Lung microvascular endothelial cell (primary cell): ENCODE data around the gene GAB3. TPM values are rescaled to one million over a fixed set of nuclear protein-coding genes. Genes with fewer than 3 reads are reported as not detected.

ENCODE experiments used
- DNase-seq, 2 donors: peaks; one replicate each; pipeline versions ENCODE4 v3.0.0 to v3.0.0-alpha.2; 2010; ENCODE audit warnings: low read depth in 2 of 2
- total RNA-seq: library from RNA; depleted of rRNA; stranded (reverse); fragments of >200 nt; gene quantifications from 2 replicates; pipeline ENCODE4 v1.2.1, GENCODE V29; 2014

GAB3 gene, protein sequence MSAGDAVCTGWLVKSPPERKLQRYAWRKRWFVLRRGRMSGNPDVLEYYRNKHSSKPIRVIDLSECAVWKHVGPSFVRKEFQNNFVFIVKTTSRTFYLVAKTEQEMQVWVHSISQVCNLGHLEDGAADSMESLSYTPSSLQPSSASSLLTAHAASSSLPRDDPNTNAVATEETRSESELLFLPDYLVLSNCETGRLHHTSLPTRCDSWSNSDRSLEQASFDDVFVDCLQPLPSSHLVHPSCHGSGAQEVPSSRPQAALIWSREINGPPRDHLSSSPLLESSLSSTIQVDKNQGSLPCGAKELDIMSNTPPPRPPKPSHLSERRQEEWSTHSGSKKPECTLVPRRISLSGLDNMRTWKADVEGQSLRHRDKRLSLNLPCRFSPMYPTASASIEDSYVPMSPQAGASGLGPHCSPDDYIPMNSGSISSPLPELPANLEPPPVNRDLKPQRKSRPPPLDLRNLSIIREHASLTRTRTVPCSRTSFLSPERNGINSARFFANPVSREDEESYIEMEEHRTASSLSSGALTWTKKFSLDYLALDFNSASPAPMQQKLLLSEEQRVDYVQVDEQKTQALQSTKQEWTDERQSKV
- 6.5 and 7.9 TPM in 2 replicates for total RNA-seq

GRCh38 chrX:154750301-154751202 is at the start of gene GAB3:
TSS of gene GAB3 (minus strand) at chrX:154751077. CDS start at chrX:154751025, 52 bp downstream.
- DNase-seq, result peak; percentile 36 to 53

DNA sequence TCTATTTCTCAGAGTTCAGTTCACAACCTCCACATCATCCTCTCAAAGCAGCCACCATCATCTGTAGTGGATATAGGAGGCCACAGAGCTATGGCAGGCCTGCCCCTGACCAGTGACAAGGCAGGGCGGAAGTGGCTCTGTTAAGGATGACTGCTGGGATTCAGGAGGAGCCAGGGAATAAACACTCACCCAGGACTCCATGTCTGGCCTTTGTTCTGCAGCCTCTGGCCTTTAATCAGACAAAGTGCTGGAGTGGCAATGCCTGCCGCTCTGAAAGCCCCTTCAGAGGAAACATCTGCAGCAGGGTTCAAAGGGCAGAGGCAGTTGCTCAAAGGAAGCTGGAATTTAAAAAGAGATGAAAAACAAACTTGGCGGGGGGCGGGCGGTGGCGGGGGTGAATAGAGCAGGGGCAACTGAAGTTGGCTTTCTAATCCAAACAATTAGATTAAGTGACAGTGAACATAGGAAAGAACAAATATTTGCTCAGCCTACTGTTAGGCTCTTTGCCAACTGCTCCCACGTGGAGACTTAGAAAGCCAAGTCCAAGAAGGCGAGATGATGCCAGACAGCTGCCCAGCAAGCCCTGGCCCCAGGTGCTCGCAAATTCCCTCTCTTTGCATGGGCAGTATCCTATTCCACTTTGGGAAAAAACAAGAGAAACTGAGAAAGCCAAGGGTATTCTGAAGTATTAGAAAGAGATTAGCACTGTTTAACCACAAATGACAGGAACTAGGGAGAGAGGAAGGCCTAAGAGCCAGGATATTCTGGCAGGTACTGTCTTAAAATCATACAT is 48.9 kb upstream of the GAB3 start:
- peak; percentile 73 to 74 for DNase-seq

GRCh38 chrX:154797006-154797405 is 46.1 kb upstream of the GAB3 start:
- DNase-seq, result no peak

DNA sequence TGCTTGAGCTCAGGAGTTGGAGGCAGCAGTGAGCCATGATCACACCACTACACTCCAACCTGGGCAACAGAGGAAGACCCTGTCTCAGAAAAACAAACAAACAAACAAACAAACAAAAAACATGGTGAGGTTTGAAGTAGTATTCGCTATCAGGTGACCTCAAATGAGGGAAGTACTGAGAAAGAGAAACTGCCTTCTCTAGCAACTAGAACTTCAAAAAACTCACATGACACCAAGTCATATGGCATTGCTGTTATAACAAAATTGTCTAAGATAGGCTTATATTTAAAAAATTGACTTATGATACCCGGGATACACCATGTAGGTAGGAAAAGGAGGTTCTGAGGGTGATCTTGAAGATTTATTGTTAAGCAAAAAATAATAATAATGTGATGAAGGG is 44.1 kb upstream of the GAB3 start:
- DNase-seq, result no peak

- no peak for DNase-seq
Measured at GRCh38 chrX:154793084-154793795, 42.4 kb upstream of the GAB3 start.

DNA sequence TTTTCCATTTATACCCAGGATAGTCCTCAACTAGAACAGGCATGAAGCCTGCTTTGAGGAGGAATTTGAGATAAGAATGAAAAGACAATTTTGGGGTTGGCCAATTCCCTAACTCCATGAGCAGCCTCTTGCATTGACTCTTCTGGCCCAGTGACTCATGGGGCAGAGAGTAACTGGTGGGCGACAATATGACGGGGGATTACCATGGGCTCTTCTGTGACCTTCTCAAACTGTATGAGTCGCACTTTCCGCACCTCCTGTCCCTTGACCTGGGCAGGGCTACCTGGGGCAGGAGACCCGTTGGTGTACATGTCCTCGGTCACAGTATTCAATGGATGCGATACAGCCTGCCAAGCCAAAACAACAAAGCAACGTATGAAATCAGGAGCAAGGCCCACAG is 41.1 kb upstream of the GAB3 start:
- no peak for DNase-seq

DNA sequence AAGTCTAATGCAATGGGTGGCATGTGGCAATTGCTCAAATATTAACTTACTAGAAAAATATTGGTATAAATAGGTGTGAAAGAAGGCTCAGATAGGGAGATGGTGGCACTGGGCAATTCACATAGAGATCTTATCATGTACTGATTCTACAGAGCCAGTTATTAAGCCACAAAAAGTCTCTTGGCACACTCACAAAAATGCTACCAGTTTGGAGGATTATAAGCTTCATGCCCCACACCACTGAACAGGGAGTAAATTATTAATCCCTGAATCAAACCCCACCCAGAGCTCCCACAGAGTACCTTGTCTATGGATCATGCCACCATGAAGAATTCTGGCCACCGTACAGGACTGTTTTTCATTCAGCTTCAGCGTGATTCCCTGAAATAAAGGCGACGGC is 40.6 kb upstream of the GAB3 start:
- DNase-seq, result no peak

DNA sequence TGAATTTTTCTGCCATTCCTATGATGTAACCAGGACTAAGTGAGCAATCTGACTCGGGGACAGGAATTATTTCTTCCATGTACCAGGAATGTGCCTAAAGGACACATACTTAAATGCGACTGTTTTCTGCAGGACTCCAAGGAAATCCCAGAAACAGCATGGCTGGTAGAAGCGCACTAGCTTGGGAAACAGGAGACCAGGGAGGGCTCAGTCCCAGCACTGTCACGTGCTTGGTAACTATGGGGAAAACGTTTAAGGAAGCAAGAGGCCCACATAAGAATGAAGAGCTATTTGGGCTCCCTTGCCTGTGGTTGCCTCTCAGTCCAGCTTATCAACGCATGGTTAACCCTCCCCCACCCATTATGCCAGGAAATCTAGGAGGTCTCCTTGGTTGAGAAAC is 34.8 kb upstream of the GAB3 start:
- no peak for DNase-seq

DNA sequence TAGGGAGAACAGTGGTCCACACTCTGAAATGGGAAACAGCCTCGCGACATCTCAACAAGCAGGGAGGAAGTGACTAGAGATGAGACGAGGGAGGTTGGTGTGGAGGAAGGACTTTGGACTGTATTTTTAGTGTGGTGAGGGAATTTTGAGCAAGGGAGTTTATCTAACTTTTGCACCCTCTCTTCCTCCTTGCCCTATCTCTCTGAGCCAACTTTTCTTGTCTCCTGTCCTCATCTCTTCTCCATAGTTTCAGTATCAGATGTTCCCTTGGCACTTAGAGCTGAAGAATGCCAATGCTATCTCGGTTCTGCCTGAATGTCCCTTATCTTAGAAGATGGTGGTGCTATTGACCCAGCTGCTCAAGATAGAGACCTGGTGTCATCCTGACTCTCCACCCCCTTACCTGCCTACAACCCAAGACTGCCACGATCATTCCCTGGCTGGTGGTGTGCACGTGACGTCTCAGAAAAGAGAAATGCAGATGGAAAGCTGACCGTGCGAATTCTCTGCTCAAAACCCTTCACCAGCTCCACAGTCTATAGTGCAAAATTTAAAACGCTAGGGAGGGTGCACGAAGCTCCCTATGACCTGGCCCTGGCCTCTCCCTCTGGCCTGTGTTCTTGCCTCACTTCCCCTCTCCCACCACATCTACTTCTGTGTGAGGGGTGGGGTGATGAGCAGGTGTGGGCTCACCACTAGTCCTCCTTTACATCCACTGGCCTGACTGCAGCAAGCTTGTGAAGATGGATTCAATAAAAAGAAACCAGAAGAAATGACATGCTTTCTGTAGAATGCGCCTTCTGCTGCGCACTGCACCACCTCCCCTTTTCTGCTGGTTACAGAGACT is 33.5 kb upstream of the GAB3 start:
- DNase-seq, result no peak

DNA sequence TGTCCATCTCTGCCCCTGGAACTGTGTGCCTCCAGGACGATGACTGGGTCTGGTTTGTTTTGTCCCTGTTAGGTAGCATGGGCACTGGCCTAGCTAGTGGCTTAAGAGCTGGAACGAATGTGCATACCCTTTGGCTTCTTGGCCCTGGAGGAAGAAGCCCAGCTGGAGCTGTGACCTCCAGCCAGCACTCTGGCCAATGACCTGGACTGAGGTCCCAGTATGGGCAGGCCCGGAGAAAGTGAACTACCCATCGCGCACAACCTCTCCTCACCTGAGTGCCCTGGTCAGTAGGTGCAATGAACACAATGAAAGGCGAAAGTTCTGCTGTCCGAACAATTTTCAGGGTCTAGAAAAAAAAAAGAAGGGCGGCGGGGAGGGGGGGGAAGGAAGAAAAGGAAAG is 30.1 kb upstream of the GAB3 start:
- no peak for DNase-seq

GRCh38 chrX:154779261-154779660 is 28.4 kb upstream of the GAB3 start:
- DNase-seq, result no peak

- DNase-seq, result no peak
Measured at GRCh38 chrX:154776753-154777152, 25.9 kb upstream of the GAB3 start.

GRCh38 chrX:154775419-154776349 is 24.8 kb upstream of the GAB3 start:
- peak in 1 of 2 donors; percentile 19 for DNase-seq

DNA sequence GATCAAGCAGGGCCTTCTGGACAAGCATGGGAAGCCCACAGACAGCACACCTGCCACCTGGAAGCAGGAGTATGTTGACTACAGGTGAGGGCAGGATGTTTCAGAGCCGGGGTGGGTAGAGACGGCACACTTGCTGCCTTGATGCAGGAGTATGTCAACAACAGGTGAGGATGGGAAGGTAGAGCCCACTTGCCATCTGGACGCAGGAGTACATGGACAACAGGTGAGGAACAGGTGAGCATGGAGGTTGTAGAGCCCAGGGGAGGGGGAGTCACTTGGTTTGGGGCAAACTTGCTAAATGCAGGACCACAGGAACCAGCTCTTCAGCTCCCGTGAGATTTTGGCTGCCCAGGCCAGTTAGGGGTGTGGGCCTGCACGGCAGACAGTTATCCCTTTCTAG is 23.7 kb upstream of the GAB3 start:
- no peak for DNase-seq

- DNase-seq, result peak; percentile 96 to 97
Measured at GRCh38 chrX:154762537-154763296, 11.8 kb upstream of the GAB3 start, which contains the start of gene DKC1. TSS of gene DKC1 (plus strand) at chrX:154762864. CDS start at chrX:154762966, 102 bp downstream.

DNA sequence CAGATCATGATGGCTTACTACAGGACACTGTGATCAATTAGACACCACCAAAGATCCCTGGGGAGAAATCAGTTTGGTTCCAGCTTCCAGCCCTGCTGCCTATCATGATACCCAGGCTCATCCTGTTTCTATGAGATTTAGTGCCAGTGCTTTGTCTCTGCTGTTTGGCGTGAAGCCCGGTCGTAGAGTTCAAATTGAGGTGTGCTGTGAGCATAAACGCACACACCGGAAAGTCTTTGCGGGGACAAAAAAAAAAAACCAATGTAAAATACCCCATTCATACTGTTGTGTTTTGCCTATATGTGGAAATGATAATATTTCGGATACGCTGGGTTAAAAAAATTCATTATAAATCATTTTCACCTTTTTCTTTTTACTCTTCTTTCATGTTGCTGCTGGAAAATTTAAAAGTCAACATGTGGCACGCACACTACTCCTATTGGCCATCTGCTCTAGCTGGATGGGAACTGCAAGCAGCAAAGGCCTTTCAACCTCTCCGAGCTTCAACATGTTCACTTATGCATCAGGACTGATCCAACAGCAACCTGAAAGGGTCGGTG is 11.2 kb upstream of the GAB3 start:
- peak; percentile 35 to 90 for DNase-seq

DNA sequence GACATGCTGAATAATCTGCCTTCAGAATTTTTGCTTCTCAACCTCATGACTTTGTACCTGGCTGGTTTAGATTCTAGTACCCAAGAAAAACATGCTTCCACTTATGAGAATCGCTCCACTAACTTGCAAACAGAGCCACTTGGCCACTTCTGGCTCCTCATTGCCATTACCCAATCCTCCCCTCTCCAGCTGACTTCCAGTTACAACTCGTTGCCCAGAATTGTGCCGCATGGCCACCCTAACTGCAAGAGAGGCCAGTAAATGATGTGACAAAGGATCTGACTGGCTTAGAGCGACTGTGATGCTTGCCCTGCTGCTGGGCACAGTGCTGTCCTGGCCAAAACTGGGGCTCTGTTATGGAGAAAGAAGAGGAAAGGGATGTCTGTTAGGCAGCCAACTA is 7.8 kb upstream of the GAB3 start:
- DNase-seq, result no peak
